ENCODE results near the gene RASGEF1C.

The RASGEF1C gene

DNA sequence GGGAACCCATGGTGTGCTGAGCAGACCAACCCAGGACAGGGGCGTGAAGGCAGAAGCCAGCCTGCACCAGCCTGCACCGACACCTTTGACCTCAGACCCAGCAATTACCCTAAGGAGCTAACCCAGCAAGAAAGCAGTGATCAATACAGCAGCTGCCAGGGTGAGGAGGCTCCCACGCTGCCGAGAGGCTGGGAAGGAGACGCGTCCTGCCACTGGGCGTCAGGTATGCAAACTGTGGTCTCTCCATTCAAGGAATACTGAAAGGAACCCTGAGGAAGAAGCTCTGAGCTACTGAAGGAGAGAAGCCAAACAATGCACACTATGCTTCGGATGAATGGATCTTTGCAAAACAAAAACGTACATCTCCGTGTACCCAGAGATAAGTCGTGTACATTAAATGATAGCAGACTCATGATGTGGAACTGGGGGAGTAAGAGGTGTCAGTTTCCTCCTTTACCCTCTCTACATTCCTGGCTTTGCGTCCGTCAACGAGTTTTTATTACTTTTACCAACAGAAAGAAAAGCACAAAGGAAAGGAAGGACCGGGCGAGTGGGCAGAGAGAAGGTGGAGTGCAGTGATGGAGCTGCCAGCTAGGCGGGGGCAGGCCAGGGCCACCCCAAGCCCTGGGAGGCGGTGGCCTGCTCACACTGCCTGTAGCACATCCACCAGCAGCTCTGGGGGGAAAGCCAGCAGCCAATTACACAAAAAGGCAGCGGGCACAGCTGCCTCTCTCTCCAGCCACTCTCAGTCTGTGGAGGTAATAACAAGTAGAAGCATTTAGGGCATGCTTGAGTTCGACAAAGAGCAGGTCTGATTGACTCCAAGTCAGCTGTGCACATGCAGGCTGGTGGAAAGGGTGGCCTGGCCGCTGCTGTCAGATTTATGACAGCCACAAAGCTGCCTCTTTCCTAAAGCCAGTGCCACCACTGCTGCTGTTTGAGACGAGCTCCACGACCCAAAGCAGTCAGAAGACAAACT, 29.3 kb downstream of the RASGEF1C start:
- DNase-seq = no peak

DNA sequence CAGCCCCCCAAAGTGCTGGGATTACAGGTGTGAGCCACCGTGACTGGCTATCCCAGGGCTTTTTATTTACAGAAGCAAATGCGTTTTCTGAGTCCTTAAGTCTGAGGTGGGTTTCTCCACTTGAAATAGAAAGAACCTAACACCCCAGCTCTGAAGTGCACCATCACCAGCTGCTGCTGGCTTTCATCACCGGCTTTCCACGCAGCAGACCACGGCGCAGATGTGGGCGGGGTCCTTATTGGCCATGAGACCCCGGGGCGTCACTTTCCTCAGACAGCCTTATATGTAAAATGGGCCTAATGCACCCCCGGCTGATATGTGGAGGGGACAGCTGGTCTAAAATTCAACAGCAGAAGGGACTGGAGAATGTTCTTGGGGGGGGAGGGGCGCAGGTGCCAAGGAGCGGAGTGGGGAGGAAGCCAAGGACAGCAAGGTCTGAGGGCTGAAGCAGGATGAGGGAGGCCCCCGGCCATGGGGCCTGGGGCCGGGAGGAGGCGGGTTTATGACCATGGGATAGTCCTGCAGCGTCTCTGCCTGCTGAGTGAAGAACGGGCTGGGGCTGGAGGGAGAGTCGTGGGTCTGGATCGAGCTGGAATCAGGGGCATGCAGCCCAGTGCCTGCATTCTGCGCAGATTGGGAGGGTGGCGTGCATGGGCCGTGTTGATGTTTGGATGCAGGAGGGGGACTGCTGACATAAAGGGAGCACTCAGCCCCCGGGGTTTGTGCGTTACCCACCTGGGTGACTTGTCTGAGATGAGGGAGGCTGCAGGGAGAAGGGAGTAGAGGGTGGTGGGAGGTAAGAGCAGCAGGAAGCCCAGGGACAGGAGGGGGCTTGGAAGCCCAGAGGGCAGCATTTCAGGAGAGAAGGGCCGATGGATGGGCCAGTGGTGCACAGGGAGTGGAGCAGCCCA, 30.2 kb downstream of the RASGEF1C start:
- DNase-seq = no peak

- DNase-seq = no peak
These were observed 32.8 kb downstream of the RASGEF1C start for GRCh38 chr5:180176191-180176590.

DNA sequence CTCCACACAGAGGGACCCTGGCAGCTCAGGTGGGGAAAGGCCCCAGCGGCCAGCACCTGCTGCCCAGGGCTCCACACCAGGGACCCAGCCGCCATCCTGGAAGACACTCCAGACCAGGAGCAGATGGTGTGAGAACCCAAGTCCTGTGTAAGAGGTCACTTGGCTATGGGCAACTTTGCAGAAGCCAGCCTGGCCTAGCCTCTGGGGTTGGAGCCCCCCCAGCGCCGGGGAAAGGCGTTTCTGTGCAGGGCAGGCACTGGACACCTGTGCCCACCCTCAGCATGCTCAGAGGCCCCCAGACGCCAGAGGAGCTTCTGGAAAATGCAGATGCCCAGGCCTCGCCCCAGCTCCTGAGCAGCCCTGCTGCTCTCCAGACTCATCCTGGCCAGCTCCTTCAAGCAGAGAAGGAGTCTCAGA, 34.0 kb downstream of the RASGEF1C start:
- DNase-seq = no peak

DNA sequence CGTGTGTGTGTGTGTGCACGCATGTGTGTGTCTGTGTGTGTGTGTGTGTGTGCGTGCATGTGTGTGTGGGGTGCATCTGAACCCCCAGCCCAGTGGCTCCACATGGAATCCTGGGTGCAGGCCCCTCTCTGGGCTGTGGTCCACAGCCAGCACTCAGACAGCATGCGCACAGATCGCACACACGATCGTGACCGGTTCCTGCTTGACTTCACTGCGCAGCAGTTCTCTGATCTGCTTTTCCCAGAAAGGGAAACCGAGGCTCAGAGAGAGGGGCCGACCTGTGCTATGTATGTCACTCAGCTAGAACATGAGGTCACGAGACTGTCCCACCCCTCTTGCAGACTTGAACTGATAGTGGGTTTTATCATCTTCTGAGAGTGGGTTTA, 34.4 kb downstream of the RASGEF1C start:
- DNase-seq = no peak

DNA sequence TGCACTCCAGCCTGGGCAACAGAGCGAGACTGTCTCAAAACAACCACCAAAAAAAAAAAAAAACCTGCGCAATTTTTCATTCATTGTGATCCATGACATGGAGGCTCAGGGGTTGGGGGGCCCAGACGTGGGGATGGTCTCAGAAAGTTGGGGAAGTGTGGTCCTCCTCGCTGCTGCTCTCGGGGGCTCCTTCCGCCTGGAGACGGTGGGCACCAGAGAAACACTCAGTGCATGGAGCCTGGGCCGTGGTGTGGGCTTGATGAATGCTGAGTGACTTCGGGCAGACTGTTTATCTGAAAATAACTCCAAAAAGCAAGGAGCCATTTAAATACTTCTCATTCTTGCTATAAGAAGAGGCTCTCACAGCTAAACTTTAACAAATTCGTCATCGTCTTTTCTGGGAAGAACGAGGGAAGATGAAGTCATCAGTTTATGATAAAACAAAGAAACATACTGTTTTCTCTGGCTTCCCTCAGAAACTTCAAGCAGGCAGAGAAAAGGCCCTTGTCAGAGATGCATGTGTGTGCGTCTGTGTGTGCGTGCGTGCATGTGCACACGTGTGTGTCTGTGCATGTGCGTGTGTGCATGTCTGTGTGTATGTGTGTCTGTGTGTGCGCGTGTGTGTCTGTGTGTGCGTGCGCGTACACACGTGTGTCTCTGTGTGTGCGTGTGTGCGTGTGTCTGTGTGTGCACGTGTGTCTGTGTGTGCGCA, 35.0 kb downstream of the RASGEF1C start:
- DNase-seq = no peak

- no peak for DNase-seq
These were observed 35.8 kb downstream of the RASGEF1C start for GRCh38 chr5:180173198-180173544.

- no peak for DNase-seq
These were observed 36.4 kb downstream of the RASGEF1C start for GRCh38 chr5:180172447-180173197.

DNA sequence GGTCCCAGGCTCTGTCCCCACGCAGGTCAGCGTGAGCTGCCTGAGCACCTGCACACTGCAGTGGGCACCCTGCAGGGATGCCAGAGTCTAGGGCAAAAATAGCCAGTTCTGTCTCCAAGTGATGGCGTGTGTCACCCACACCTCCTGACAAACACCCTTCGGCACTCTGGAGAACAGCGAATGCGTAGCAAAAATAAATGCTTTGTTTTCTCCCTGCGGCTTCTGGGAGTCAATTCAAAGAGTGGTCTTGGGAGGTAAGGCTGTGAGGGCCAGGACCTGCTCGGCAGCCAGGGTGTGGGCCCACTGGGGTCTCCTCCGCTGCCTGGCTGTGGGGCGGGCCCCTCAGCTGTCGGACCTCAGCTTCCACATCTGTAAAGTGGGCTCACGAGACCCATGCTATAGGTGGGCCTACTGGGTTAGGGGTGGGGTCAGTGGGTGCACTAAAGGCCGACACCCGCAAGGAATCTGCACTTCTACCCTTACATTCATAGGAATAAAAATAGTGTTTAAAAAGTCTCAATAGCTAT, 37.4 kb downstream of the RASGEF1C start:
- no peak for DNase-seq

- DNase-seq = no peak
These were observed 38.0 kb downstream of the RASGEF1C start for GRCh38 chr5:180170810-180171567.

DNA sequence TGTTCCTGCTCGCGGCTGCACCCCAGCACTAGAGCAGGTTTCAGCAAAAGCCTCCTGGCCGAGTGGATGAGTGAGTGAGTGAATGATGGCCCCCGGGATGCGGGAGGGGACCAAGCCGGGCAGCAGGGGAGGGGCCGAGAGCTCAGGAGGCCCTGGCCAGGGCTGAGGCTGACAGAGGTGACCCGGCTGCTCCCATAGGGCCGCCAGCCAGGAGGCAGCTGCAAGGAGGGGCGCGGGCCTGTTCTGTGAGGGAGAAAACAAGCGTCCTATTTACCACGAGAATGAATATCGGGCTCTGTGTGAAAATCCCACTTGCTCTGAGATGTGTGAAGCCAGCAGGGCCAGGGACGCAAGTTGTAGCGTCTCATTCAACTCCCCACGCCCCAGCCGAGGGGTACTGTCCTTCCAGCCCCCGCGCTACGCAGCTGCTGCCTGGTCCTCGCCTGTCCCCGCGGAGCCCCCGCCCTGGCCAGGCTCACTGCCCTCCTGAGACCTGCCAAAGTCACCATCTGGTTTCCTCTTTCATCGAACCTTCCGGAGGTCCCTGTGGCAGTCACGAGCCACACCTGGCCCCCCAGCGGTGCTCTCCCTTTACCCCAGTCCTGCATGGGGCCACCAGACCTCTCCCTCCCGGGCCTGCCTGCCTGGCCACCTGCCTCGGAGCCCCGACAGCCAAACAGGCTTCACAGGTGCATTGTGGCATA, 38.8 kb downstream of the RASGEF1C start:
- no peak for DNase-seq

GRCh38 chr5:180169248-180170105, 39.5 kb downstream of the RASGEF1C start:
- DNase-seq = no peak

DNA sequence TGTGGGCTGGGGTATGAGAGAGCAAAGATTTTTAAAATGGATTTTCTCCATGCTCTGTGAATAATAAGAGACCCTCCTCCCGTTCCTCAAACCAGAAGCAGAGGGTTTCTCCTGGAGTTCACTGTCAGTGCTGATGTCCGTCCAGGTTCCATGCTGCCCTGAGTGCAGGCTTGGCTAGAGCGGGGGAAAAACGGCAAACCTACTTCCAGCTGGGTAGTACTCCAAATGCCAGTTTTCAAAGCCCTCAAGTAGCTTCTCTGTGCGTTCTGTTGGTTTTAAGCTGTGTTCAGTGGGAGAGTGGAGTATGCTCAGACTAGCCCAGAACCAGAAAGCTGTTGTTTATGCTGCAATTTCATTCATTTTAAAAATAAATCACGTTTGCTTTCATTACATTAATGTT, 40.3 kb downstream of the RASGEF1C start:
- DNase-seq = no peak

DNA sequence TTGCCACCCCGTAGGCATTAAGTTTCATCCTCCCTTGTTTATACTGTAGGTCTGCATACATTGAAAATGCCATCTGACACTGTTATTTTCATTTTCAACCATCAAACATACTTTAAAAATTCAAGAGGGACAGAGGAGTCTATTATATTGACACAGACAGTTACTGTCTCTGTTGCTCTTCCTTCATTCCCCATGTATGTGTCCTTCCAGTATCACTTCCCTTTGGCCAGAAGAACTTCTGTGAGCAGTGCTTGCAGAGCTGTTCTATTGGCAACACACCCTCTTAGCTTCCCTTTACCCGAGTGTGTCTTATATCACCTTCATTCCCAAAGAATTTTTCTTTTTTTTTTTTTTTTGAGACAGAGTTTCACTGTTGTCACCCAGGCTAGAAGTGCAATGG, 42.8 kb downstream of the RASGEF1C start:
- DNase-seq = no peak

GRCh38 chr5:180162304-180162661, 46.7 kb downstream of the RASGEF1C start:
- DNase-seq = no peak

DNA sequence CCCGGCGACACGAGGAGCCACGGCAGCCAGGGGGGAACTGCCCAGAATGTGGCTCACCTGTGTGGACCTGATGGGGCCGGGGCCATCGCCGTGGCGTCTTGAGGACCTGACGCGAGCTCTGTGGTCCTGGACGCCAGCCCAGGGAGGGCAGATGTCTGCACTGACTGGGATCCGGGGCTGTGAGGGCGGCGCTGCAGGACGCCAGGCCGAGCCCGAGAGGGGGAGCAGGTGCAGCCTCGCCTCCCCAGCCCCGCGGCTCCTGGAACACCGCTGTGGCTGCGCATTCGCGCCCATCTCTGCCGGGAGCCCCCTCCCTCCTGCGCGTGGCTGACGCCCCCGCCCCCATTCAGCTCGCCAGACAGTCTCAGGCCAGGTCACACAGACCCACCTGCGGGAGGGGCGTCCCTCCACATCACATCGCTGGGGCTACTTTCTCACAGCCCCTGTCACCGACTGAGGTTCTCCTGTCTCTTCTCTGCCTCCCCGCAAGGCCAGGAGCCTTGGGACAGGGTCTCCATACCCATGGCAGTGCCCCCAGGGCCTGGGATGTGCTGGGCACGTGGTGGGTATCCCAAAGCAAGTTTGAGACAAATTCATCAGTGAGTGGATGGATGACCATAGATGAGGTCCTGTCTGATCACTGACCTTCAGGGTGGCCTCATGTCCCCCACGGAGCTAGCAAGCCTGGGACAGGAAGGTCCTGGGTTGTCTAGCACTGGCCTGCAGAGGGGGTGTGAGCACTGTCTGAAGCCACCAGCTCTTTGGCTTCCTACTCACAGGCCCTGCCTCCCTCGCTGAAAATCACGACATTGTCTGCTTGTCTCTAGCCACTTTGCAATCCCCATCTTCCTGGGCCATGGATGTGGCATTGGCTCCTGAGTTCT, 47.3 kb downstream of the RASGEF1C start:
- no peak for DNase-seq

GRCh38 chr5:180160789-180161188, 48.2 kb downstream of the RASGEF1C start:
- DNase-seq = no peak

GRCh38 chr5:180160215-180160614, 48.8 kb downstream of the RASGEF1C start:
- no peak for DNase-seq

- DNase-seq = no peak
These were observed 49.3 kb downstream of the RASGEF1C start for GRCh38 chr5:180159756-180160155.
